GM08714 (cell line): ENCODE results near the gene RBMS3.

Experiments used
- H3K4me3 ChIP-seq: fragments of 200-500 bp; sonication (Bioruptor generic); 2 replicates; pipeline ENCODE4 v1.5.1; 2014; ENCODE audit warnings: mild to moderate bottlenecking, low read length, inconsistent platforms
- ZNF274 ChIP-seq: IDR thresholded peaks from 2 replicates; pipeline ENCODE4 v1.6.1; 2012; ENCODE audit warnings: mild to moderate bottlenecking, low read depth, low read length

RBMS3 gene

GRCh38 chr3:29694331-29694730 is 413.5 kb downstream of the RBMS3 start:
- TF ChIP-seq ZNF274: no peak
- no peak overlapping the region for H3K4me3 ChIP-seq

DNA sequence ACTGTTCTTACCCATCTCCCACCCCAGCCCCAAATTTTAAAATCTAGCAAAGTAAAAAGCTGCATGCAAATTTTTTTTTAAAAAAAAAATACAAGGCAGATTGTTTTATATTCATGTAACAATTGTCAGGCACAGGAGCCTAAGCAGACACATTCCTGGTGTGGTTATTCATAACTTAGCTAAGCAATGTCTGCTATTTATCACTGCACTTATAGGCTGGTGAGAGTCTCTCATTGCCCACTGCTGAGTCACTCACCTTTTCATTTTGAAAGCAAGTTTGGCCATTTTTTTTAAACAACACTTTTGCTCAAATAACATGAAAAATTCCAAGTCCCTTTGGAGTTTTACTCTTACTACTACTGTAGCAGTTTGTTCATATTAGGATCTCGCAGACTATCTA is 413.9 kb downstream of the RBMS3 start:
- no peak overlapping the region for H3K4me3 ChIP-seq
- no peak for TF ChIP-seq ZNF274

GRCh38 chr3:29695201-29695600 is 414.3 kb downstream of the RBMS3 start:
- no peak overlapping the region for H3K4me3 ChIP-seq
- no peak for TF ChIP-seq ZNF274

DNA sequence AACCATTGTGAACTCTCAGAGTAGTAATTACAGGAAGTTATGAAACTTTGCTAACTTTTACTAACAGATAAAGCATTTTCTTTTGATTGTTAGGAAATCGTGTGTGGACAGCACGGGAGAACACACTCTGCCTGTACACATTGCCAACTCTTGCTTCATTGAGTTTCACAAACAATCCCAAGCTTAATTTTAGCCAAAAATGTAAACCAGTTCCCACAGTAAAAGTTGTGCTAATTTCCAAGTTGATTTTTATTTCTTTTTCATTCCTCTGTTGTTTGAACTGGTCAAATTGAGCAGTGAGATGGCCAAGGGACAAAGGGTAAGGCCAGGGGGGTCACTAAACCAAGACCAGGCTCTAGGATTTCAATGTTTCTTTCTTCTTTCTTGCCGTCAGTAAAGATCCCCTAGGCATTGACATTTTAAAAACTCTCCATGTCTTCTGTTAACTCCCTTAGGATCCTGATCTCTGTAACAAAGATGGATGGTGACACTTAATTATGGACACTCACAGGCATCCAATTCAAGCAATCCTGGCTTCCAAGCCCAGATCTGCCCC is 414.9 kb downstream of the RBMS3 start:
- no peak overlapping the region for H3K4me3 ChIP-seq
- no peak for TF ChIP-seq ZNF274

GRCh38 chr3:29696311-29696710 is 415.4 kb downstream of the RBMS3 start:
- TF ChIP-seq ZNF274: no peak
- no peak overlapping the region for H3K4me3 ChIP-seq

GRCh38 chr3:29697989-29698388 is 417.1 kb downstream of the RBMS3 start:
- H3K4me3 ChIP-seq: no peak overlapping the region
- no peak for TF ChIP-seq ZNF274

DNA sequence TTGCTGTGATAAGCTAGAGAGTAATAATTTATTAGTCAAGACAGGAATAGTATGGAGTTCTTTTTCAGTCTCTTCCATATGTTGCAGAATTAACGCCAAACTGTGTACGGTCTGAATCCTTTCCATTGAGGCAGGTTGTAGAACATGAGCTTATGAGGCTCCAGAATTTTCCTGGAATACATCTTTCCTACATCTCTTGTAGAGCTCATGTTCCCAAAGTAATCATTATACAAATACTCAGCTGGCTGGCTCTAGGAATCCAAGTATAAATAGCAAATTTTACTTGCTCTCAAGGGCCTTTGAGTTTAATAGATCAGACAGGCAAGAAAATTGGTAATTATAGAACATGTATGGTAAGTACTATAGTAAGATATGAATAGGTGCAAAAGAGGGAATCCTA is 419.4 kb downstream of the RBMS3 start:
- no peak overlapping the region for H3K4me3 ChIP-seq
- TF ChIP-seq ZNF274: no peak

DNA sequence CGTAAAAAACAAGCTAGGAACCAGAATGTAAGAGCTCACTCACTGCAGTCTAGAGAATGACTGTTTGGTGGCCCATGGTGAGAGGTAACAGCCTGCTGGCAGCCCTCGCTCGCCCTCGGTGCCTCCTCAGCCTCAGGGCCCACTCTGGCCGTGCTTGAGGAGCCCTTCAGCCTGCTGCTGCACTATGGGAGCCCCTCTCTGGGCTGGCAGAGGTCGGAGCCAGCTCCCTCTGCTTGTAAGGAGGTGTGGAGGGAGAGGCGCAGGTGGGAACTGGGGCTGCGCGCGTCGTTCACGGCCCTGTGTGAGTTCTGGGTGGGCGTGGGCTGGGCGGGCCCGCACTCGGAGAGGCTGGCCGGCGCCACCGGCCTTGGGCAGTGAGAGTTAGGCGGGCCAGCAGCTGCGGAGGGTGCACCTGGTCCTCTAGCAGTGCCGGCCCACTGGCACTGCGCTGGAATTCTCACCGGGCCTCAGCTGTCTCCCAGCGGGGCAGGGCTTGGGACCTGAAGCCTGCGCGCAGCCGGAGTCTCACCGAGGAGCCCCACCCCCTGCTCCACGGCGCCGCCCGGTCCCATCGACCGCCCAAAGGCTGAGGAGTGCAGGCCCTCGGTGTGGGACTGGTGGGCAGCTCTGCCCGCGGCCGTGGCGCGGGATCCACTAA is 420.6 kb downstream of the RBMS3 start:
- no peak for TF ChIP-seq ZNF274
- H3K4me3 ChIP-seq: no peak overlapping the region

DNA sequence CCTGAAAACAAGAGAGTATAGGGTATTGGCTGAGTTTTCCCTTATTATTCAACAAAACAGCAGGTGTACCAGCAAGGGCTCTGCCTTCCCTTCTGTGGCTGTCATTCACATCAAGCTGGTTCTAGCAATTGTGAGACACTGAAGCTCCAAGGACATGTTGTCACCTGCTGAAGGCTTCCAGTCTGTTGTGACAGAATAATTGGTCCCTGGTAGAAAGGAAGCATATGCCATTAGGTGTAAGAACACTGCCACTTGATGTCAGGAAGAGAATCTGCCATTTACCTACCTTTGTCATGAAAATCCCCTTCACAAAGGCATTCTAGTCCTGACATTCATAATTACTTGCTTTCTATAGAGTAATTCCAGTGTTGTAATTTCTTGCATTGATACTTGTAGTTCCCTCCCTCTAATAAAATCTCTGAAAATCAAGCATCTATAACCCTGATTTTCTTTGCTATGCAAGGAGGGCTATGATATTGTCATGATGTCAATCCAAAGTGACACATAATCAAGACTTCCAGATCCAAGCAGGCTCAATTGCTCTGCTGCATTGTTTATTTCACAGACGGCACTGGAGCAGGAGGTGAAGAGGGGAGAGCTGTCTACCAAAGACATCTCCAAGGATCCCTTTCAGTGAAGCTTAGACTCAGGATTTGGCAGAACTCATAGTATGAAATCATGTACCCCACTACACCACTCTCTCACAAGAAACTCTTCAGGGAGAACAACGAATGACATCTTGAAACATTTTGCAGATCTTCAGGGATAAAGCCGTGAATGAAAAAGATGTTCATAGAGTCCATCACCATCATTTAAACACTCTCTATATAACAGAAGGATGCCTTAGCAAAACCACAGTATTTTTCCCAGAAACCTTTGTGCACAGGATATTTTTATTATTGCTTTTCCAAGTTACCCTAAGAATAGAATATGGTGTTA is 425.3 kb downstream of the RBMS3 start:
- TF ChIP-seq ZNF274: no peak

GRCh38 chr3:29708884-29709283 is 428.0 kb downstream of the RBMS3 start:
- no peak for TF ChIP-seq ZNF274
- H3K4me3 ChIP-seq: no peak overlapping the region

More for the DNA sequence above, 425.3 kb downstream of the RBMS3 start:
- H3K4me3 ChIP-seq: no peak overlapping the region

GRCh38 chr3:29711255-29711771 is 430.4 kb downstream of the RBMS3 start:
- TF ChIP-seq ZNF274: no peak
- no peak overlapping the region for H3K4me3 ChIP-seq

DNA sequence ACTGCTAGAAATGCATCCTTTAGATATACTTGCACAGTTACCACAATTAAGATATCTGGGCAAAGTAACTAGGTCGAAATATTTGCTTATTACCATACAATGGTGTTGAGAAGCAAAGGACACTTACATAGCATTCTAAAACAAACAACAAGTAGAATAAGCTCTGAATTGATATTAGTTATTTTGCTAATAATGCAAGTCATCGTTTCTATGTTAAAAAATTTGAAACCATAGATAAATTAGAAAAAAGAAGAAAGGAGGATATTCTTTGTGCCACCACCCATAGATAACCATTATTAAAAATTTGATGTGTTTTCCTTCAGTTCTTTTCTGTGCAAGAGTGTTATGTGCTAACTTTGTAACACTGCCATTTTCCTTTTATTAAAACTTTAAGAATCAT is 435.3 kb downstream of the RBMS3 start:
- no peak overlapping the region for H3K4me3 ChIP-seq
- no peak for TF ChIP-seq ZNF274

DNA sequence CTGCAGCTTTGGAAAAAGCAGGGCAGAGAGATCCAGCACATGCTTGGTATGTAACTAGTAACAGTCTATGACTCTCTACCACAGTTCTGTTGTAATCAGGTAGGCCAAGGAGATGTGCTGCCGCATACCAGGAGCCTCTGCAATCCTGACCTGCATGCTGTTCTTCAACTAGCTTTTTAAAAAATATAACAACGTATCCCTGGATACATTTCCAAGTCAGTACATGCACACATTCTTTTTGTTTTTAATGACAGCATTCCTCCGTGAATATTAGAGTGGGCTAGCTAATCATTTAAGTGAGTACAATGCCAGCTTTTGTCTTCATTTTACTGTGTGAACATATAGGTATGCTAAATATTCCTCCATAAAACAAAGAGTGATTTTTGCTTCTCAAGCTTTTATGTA is 437.8 kb downstream of the RBMS3 start:
- no peak overlapping the region for H3K4me3 ChIP-seq

DNA sequence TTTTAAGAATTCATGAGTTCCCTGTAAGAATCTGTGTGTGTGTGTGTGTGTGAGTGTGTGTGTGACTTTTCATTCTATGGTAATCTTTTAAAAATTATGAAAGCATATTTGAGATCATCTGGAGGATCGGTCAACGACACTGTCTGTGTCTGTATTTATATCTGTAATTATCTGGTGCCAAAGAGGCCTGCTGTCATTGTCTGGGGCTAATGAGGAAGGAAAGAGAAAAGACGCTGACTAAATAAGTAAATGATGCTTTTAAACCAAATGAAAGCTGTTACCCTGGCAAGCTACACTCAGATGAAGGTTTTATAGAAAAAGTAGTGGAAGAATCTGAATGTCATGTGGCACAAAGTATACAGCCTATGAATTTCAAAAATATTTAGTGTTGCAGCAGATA is 439.8 kb downstream of the RBMS3 start:
- no peak for TF ChIP-seq ZNF274
- H3K4me3 ChIP-seq: no peak overlapping the region

More for the DNA sequence above, 437.8 kb downstream of the RBMS3 start:
- no peak for TF ChIP-seq ZNF274
